Erythroblast (primary cell): Measurements from ENCODE around the gene IL31RA.

Experiments used
- GATA1 ChIP-seq: IDR thresholded peaks from 2 replicates; pipeline ENCODE4 v1.6.1; 2011; ENCODE audit warnings: low read depth, mild to moderate bottlenecking, control low read depth, low read length, moderate library complexity
- POLR2A ChIP-seq: IDR thresholded peaks from 2 replicates; pipeline ENCODE4 v1.6.1; 2011; ENCODE audit warnings: mild to moderate bottlenecking, low read length

- no peak for TF ChIP-seq POLR2A
- TF ChIP-seq GATA1, result no peak
Measured at GRCh38 chr5:55905251-55905650, 54.1 kb downstream of the IL31RA start.
